T-helper 17 cell (primary cell): Measurements from ENCODE around the gene CDR2L. TPM values are rescaled to one million over a fixed set of nuclear protein-coding genes. Genes with fewer than 3 reads are reported as not detected.
"Not testable (repeated sequence)": the region's sequence is repeated elsewhere in the genome, so short reads cannot be mapped to it uniquely, and the experiment has no call there.

Experiments used
- ATAC-seq: fragments of 150-1000 bp; cut with Tn5 transposase; 2 replicates; pipeline ENCODE4 v1.10.0; 2021; ENCODE audit warnings: mild to moderate bottlenecking, moderate library complexity
- DNase-seq, 3 donors: peaks; one replicate each; pipeline versions ENCODE4 v3.0.0 to v3.0.0-alpha.2; 2020 to 2021
- H3K9me3 ChIP-seq: one replicate; pipeline ENCODE4 v1.7.0; 2013; ENCODE audit warnings: low read length, mild to moderate bottlenecking; ENCODE audit not compliant: control insufficient read depth, poor library complexity, severe bottlenecking
- H3K27ac Mint-ChIP-seq: one replicate; pipeline ENCODE4 v1.8.0; 2022; ENCODE audit warnings: mild to moderate bottlenecking, moderate library complexity, mixed read lengths
- H3K27me3 Mint-ChIP-seq: one replicate; pipeline ENCODE4 v1.8.0; 2022; ENCODE audit warnings: mixed read lengths
- H3K36me3 Mint-ChIP-seq: one replicate; pipeline ENCODE4 v1.8.0; 2022; ENCODE audit warnings: low read depth, mixed read lengths
- H3K4me1 Mint-ChIP-seq: one replicate; pipeline ENCODE4 v1.8.0; 2022; ENCODE audit warnings: mild to moderate bottlenecking, mixed read lengths
- H3K4me3 Mint-ChIP-seq: one replicate; pipeline ENCODE4 v1.8.0; 2022; ENCODE audit warnings: mild to moderate bottlenecking, moderate library complexity, mixed read lengths
- total RNA-seq, 4 donors: library from RNA in 2 of 4; stranded (reverse) in 2 of 4; gene quantifications; one replicate each; pipeline ENCODE4 v1.2.3 and lab custom pipeline; 2022 to 2026

The CDR2L gene
- total RNA-seq, 2 donors from 2014 or later: 0.86 TPM; not detected in 1

- Mint-ChIP-seq H3K27ac (no peak overlapping the region), H3K4me3 (peak overlapping the region; percentile 25), H3K27me3 (peaks cover 2% of the 10 kb centered on the region), H3K36me3 (no peaks in the 10 kb centered on the region), H3K4me1 (peaks cover 15% of the 10 kb centered on the region)
- H3K9me3 ChIP-seq: no peaks in the 10 kb centered on the region
- ATAC-seq (no peak), DNase-seq (no peak)
These were observed 7.9 kb upstream of the CDR2L start for GRCh38 chr17:74979408-74980146.

GRCh38 chr17:74981318-74981978, 6.0 kb upstream of the CDR2L start:
- H3K4me3 Mint-ChIP-seq: peak overlapping the region; percentile 85
- peaks cover 15% of the 10 kb centered on the region for H3K4me1 Mint-ChIP-seq
- peak overlapping the region; percentile 67 for H3K27ac Mint-ChIP-seq
- no peaks in the 10 kb centered on the region for H3K9me3 ChIP-seq
- no peaks in the 10 kb centered on the region for H3K27me3 Mint-ChIP-seq
- ATAC-seq (peak; percentile 29), DNase-seq (no peak)
- no peaks in the 10 kb centered on the region for H3K36me3 Mint-ChIP-seq

GRCh38 chr17:74981979-74982662, 5.3 kb upstream of the CDR2L start:
- DNase-seq: peak; percentile 71 to 79 (median 77)
- peak overlapping the region; percentile 67 for H3K27ac Mint-ChIP-seq
- H3K4me1 Mint-ChIP-seq: peaks cover 18% of the 10 kb centered on the region
- no peaks in the 10 kb centered on the region for H3K9me3 ChIP-seq
- H3K4me3 Mint-ChIP-seq: peak overlapping the region; percentile 85
- H3K27me3 Mint-ChIP-seq: no peaks in the 10 kb centered on the region
- no peaks in the 10 kb centered on the region for H3K36me3 Mint-ChIP-seq
- ATAC-seq: peak; percentile 95

GRCh38 chr17:74982663-74983313, 4.6 kb upstream of the CDR2L start:
- H3K27ac Mint-ChIP-seq, H3K9me3 ChIP-seq: not testable (repeated sequence)
- H3K4me3 Mint-ChIP-seq: peak overlapping the region; percentile 36

GRCh38 chr17:74986206-74986576, 1.2 kb upstream of the CDR2L start:
- H3K27me3 Mint-ChIP-seq: no peaks in the 10 kb centered on the region
- no peak overlapping the region for H3K27ac Mint-ChIP-seq
- ATAC-seq: no peak
- no peak for DNase-seq
- no peak overlapping the region for H3K4me3 Mint-ChIP-seq
- H3K4me1 Mint-ChIP-seq: peaks cover 16% of the 10 kb centered on the region
- no peaks in the 10 kb centered on the region for H3K36me3 Mint-ChIP-seq
- no peaks in the 10 kb centered on the region for H3K9me3 ChIP-seq

More at GRCh38 chr17:74982663-74983313, 4.6 kb upstream of the CDR2L start:
- H3K4me1 Mint-ChIP-seq: peaks cover 21% of the 10 kb centered on the region
- ATAC-seq, H3K36me3 Mint-ChIP-seq, DNase-seq, H3K27me3 Mint-ChIP-seq: not testable (repeated sequence)

- H3K27me3 Mint-ChIP-seq: peaks cover 4% of the 10 kb centered on the region
- DNase-seq (peak in 2 of 3 donors; percentile 23), ATAC-seq (peak; percentile 54)
- H3K9me3 ChIP-seq: no peaks in the 10 kb centered on the region
- peak overlapping the region; percentile 82 for H3K4me3 Mint-ChIP-seq
- peaks cover 11% of the 10 kb centered on the region for H3K4me1 Mint-ChIP-seq
- H3K27ac Mint-ChIP-seq: no peak overlapping the region
- no peaks in the 10 kb centered on the region for H3K36me3 Mint-ChIP-seq
These were observed 678 bp downstream of the CDR2L start for GRCh38 chr17:74987909-74988711.

- DNase-seq (no peak), ATAC-seq (no peak)
- H3K4me1 Mint-ChIP-seq: peaks cover 8% of the 10 kb centered on the region
- H3K4me3 Mint-ChIP-seq: no peak overlapping the region
- no peaks in the 10 kb centered on the region for H3K36me3 Mint-ChIP-seq
- H3K27ac Mint-ChIP-seq: no peak overlapping the region
- peaks cover 4% of the 10 kb centered on the region for H3K27me3 Mint-ChIP-seq
- H3K9me3 ChIP-seq: no peaks in the 10 kb centered on the region
These were observed 3.2 kb downstream of the CDR2L start for GRCh38 chr17:74990581-74991105.

GRCh38 chr17:74992223-74992622, 4.8 kb downstream of the CDR2L start:
- Mint-ChIP-seq H3K4me3 (no peak overlapping the region), H3K27ac (no peak overlapping the region), H3K4me1 (peaks cover 3% of the 10 kb centered on the region), H3K36me3 (no peaks in the 10 kb centered on the region), H3K27me3 (peaks cover 4% of the 10 kb centered on the region)
- DNase-seq: no peak
- no peak for ATAC-seq
- no peaks in the 10 kb centered on the region for H3K9me3 ChIP-seq

GRCh38 chr17:74994440-74994839, 7.0 kb downstream of the CDR2L start:
- Mint-ChIP-seq H3K4me3 (no peak overlapping the region), H3K36me3 (no peaks in the 10 kb centered on the region), H3K4me1 (peaks cover 6% of the 10 kb centered on the region), H3K27ac (no peak overlapping the region), H3K27me3 (peaks cover 4% of the 10 kb centered on the region)
- ATAC-seq (no peak), DNase-seq (no peak)
- H3K9me3 ChIP-seq: no peaks in the 10 kb centered on the region

- Mint-ChIP-seq H3K4me1 (peaks cover 6% of the 10 kb centered on the region), H3K36me3 (no peaks in the 10 kb centered on the region), H3K27me3 (peaks cover 4% of the 10 kb centered on the region), H3K4me3 (no peak overlapping the region), H3K27ac (no peak overlapping the region)
- H3K9me3 ChIP-seq: no peaks in the 10 kb centered on the region
- no peak for DNase-seq
- no peak for ATAC-seq
These were observed 8.4 kb downstream of the CDR2L start for GRCh38 chr17:74995847-74996246.

GRCh38 chr17:74998783-74999182, 11.4 kb downstream of the CDR2L start:
- Mint-ChIP-seq H3K27ac (peak overlapping the region; percentile 39), H3K4me1 (peaks cover 6% of the 10 kb centered on the region), H3K36me3 (no peaks in the 10 kb centered on the region), H3K4me3 (peak overlapping the region; percentile 56), H3K27me3 (peaks cover 6% of the 10 kb centered on the region)
- H3K9me3 ChIP-seq: no peaks in the 10 kb centered on the region
- no peak for DNase-seq
- ATAC-seq: peak; percentile 49

GRCh38 chr17:74999523-74999922, 12.1 kb downstream of the CDR2L start:
- H3K36me3 Mint-ChIP-seq: no peaks in the 10 kb centered on the region
- H3K4me3 Mint-ChIP-seq: no peak overlapping the region
- H3K4me1 Mint-ChIP-seq: peaks cover 6% of the 10 kb centered on the region
- H3K9me3 ChIP-seq: no peaks in the 10 kb centered on the region
- DNase-seq (no peak), ATAC-seq (no peak)
- H3K27ac Mint-ChIP-seq: no peak overlapping the region
- peaks cover 6% of the 10 kb centered on the region for H3K27me3 Mint-ChIP-seq
